Stomach (tissue), 4 donors: ENCODE measurements around the gene CAV1.
A peak's percentile ranks its signal among the peaks of the same experiment; 100 is the strongest.

Source experiments
- CTCF ChIP-seq, 7 experiments: fragments of 450-650 bp in 4 of 7; fragments of 200-600 bp in 3 of 7; sonication (generic) in 3 of 7; IDR thresholded peaks; one replicate each; pipeline ENCODE4 v1.5.1; 2016 to 2019; ENCODE audit warnings: antibody characterized with exemption in 7 of 7, control low read depth in 2 of 7, mild to moderate bottlenecking in 1 of 7
- EP300 ChIP-seq: sonication (generic); formaldehyde crosslinking; IDR thresholded peaks from one replicate; pipeline ENCODE4 v1.6.1; 2017; ENCODE audit warnings: antibody characterized with exemption
- POLR2A ChIP-seq, 4 donors: fragments of 450-650 bp; IDR thresholded peaks; one replicate each; pipeline ENCODE4 v1.6.1; 2016; ENCODE audit warnings: antibody characterized with exemption in 4 of 4, control low read depth in 2 of 4, mild to moderate bottlenecking in 1 of 4, moderate library complexity in 1 of 4
- POLR2AphosphoS5 ChIP-seq, 3 donors: sonication (generic); formaldehyde crosslinking; IDR thresholded peaks; one replicate each; pipeline ENCODE4 v1.6.1; 2016; ENCODE audit warnings: antibody characterized with exemption in 3 of 3

DNA sequence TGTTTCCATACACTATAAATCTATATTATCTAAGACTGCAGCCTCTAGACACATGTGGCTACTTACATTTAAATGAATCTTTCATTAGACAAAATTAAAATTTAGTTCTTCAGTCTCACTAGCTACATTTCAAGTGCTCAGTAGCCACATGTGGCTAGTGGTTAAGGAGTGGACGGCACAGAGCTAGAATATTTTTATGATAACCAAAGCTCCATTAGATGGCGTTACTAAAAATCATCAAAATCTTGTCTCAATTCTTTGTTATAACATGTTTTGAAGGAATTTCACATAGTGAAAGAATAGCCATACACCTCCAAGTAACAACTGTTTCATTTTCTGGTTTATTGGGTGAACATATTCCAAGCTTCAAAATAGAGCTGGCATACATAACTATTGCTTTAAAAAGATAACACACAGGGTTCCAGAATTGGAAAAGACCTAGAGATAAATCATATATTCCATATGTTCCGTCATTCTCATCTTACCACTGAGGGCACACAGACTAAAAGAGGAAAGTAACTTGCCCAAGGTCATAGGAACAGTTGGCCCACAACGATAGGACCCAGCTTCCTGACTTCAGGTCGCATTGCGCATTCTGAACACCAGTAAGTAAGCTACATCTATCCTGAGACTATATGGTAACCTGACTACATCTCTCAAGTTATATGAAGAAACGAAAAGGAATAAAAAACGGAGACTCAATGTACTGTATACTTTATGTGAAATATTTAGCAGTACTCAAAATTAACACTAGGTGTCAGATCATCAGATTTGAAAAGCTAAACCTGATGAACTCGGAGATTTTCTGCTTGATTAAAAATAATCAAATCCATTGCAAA is 66.6 kb downstream of the CAV1 start:
- TF ChIP-seq CTCF (IDR thresholded peaks at IDR 0.05) = peak in 5 of 7 experiments; percentile 43 to 74 (median 54)
- no peak for TF ChIP-seq EP300
- no peak for TF ChIP-seq POLR2A (IDR thresholded peaks at IDR 0.05)
- TF ChIP-seq POLR2AphosphoS5 (IDR thresholded peaks at IDR 0.05) = no peak
